Neutrophil (primary cell): ENCODE measurements around the gene ABHD12.

ENCODE experiments used
- H3K27ac ChIP-seq: fragments of 200-600 bp; sonication (generic); 2 replicates; pipeline ENCODE4 v1.5.1; 2016; ENCODE audit warnings: mild to moderate bottlenecking, moderate library complexity
- H3K27me3 ChIP-seq: fragments of 200-600 bp; sonication (generic); 2 replicates; pipeline ENCODE4 v1.6.0; 2016; ENCODE audit warnings: mild to moderate bottlenecking
- H3K36me3 ChIP-seq: fragments of 200-600 bp; sonication (generic); 2 replicates; pipeline ENCODE4 v1.5.1; 2017
- H3K4me1 ChIP-seq, 2 experiments: fragments of 200-600 bp in 1 of 2; sonication (generic) in 1 of 2; 1 replicate in 1 of 2; 2 replicates in 1 of 2; pipeline versions ENCODE4 v1.5.1 to v1.6.1; 2013 to 2016; ENCODE audit warnings: low read depth in 1 of 2, low read length in 1 of 2, mild to moderate bottlenecking in 1 of 2, moderate library complexity in 1 of 2; ENCODE audit not compliant: control insufficient read depth in 1 of 2, insufficient read depth in 1 of 2
- H3K4me3 ChIP-seq, 2 experiments: fragments of 200-600 bp in 1 of 2; sonication (generic) in 1 of 2; 1 replicate in 1 of 2; 2 replicates in 1 of 2; pipeline ENCODE4 v1.5.1; 2013 to 2016; ENCODE audit warnings: low read depth in 1 of 2, low read length in 1 of 2, mild to moderate bottlenecking in 1 of 2, moderate library complexity in 1 of 2
- H3K9me3 ChIP-seq: fragments of 200-600 bp; sonication (generic); 2 replicates; pipeline ENCODE4 v1.5.1; 2016
- TF ChIP-seq, protein P1 (sequence below): fragments of 200-600 bp; sonication (generic); IDR thresholded peaks from 2 replicates; pipeline ENCODE4 v1.5.1; 2016; ENCODE audit warnings: antibody characterized with exemption

The ABHD12 gene

DNA sequence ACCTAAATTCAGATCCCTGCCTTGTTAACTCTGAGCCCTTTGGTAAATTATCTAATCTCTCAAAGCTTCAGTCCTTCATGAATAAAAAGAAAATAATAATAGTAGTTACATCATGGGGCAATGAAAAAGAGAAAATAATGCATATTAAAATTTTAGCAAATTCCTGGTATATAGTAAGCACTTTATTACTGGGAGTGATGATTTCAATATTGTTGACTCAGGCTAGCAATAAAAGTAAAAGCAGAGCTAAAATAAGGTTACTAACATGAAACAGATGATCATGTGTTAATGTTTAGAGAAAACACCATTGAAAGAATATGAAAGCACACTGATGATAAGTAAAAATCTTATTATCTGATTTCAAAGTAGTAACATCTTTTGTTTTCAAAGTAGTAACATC is 30.5 kb upstream of the ABHD12 start:
- TF ChIP-seq, protein P1, sequence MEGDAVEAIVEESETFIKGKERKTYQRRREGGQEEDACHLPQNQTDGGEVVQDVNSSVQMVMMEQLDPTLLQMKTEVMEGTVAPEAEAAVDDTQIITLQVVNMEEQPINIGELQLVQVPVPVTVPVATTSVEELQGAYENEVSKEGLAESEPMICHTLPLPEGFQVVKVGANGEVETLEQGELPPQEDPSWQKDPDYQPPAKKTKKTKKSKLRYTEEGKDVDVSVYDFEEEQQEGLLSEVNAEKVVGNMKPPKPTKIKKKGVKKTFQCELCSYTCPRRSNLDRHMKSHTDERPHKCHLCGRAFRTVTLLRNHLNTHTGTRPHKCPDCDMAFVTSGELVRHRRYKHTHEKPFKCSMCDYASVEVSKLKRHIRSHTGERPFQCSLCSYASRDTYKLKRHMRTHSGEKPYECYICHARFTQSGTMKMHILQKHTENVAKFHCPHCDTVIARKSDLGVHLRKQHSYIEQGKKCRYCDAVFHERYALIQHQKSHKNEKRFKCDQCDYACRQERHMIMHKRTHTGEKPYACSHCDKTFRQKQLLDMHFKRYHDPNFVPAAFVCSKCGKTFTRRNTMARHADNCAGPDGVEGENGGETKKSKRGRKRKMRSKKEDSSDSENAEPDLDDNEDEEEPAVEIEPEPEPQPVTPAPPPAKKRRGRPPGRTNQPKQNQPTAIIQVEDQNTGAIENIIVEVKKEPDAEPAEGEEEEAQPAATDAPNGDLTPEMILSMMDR, result no peak
- Histone ChIP-seq H3K27ac (no peak overlapping the region), H3K4me3 (no peak overlapping the region), H3K9me3 (no peaks in the 10 kb centered on the region), H3K4me1 (no peaks in the 10 kb centered on the region), H3K27me3 (no peaks in the 10 kb centered on the region), H3K36me3 (peaks cover 11% of the 10 kb centered on the region)

DNA sequence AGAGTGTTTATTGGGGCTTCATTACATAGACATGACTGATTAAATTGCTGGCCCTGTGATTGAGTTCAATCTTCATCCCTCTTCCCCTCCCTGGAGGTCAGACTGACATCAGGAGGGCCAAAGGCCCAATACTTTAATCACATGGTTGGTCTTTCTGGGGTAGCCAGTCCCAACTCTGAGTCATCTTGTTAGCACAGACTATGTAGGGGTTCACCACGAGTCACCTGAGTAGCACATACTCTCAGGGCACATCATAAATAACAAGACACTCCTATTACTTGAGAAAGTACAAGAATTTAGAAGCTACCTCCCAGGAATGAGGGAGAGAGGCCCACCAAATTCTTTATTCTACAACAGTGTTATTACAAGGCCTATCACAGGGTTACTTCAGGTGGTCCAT is 28.1 kb upstream of the ABHD12 start:
- TF ChIP-seq, protein P1, result no peak
- H3K27ac ChIP-seq, result no peak overlapping the region
- peaks cover 11% of the 10 kb centered on the region for H3K36me3 ChIP-seq
- H3K27me3 ChIP-seq, result no peaks in the 10 kb centered on the region
- H3K4me1 ChIP-seq, result no peaks in the 10 kb centered on the region
- no peak overlapping the region for H3K4me3 ChIP-seq
- no peaks in the 10 kb centered on the region for H3K9me3 ChIP-seq

DNA sequence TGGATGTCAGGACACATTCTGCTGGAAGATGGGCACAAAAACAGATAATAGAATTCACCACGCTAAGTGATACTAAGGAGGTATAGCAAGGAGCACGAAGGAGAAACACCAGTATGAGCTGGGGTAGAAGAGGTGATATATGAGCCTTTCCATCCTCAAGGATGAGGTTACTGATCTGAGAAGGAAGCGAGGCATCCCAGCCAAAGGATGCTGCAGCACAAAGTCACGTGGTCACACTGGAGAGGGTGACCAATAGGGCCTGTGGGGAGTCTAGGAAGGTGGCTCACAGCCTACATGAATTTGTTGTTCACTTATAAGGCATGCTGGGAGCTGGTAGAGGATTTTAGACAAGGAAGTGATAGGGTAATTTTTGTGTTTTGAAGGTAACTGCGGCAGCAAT is 18.3 kb upstream of the ABHD12 start:
- Histone ChIP-seq H3K27ac (no peak overlapping the region), H3K4me1 (peaks cover 14 to 18% of the 10 kb centered on the region in 2 experiments), H3K36me3 (no peaks in the 10 kb centered on the region), H3K9me3 (no peaks in the 10 kb centered on the region), H3K4me3 (no peak overlapping the region), H3K27me3 (no peaks in the 10 kb centered on the region)
- TF ChIP-seq, protein P1, result no peak

DNA sequence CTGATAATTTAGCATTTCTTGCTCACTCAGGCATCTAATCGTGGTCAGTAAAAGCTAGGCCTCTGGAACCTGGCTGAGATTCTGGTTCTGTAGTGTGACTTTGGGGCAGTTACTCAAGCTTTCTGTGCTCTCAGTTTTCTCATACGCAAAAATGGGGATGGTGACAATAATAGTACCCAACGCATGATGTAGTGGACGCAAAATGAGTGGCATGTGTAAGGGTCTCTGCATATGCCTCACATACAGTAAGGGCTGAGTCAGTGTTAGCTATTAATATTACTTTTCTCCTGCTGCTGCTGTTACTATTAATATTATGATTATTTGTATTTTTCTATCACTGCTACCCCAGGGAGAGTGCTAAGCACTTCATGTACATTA is 17.5 kb upstream of the ABHD12 start:
- TF ChIP-seq, protein P1, result no peak
- Histone ChIP-seq H3K27ac (no peak overlapping the region), H3K4me3 (peak overlapping the region; percentile 66 to 69), H3K36me3 (no peaks in the 10 kb centered on the region), H3K4me1 (peaks cover 14 to 18% of the 10 kb centered on the region in 2 experiments), H3K27me3 (no peaks in the 10 kb centered on the region), H3K9me3 (peaks cover under 1% of the 10 kb centered on the region)

DNA sequence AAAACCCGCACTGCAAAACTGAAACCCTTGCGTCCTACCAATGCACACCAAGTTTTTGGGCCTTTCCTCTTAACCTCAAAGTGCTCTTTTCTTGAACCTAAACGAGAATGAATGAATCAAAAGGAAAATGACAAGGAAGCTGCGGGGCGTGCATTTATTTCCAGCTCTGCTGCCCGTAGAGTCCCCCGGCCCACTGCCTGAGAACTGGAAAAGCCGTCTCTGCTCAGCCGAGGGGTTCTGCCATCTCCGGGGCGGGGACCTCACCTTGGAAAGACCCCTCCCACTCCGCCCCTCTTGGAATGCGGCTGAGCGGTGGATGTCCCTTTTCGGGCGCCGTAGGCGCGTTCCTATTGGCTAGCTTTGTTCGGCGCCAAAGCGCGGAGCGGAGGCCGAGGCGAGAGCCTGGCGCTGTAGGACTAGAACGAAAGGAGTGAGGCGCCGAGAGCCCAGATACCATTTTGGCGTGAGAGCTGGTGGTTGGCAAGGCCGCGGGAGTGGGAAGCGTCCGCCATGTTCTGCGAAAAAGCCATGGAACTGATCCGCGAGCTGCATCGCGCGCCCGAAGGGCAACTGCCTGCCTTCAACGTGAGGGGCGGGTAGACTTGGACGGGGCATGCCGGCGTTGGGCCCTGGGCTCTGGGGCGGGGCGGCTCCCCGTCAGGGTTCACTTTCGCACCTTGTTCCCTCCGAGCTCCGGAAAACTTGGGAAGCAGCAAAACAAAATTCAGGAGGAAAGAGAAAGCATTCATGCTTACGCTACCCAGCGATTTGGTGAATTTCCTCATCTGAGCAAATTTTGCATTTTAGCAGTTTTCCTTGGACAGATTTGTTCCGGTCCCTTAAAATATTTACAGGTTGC is 16.9 kb upstream of the ABHD12 start, which contains the start of gene GINS1:
GINS1 (plus strand) TSS at position 363 of the 859 bp plus-strand sequence; CDS start at position 511, 148 bp downstream.
- TF ChIP-seq, protein P1, result no peak
- H3K27ac ChIP-seq, result no peak within 1 kb of the TSS

More for the DNA sequence above, 16.9 kb upstream of the ABHD12 start, which contains the start of gene GINS1:
- H3K9me3 ChIP-seq, result peaks cover 7% of the 10 kb centered on the region
- no peaks in the 10 kb centered on the region for H3K27me3 ChIP-seq
- H3K4me3 ChIP-seq, result peak within 1 kb of the TSS; percentile 66 to 69
- H3K36me3 ChIP-seq, result no peaks in the 10 kb centered on the region
- H3K4me1 ChIP-seq, result peaks cover 14 to 18% of the 10 kb centered on the region in 2 experiments
